Measurements from ENCODE around the gene NOL3.
"Not testable (repeated sequence)": the region's sequence is repeated elsewhere in the genome, so short reads cannot be mapped to it uniquely, and the experiment has no call there.

Gene NOL3

DNA sequence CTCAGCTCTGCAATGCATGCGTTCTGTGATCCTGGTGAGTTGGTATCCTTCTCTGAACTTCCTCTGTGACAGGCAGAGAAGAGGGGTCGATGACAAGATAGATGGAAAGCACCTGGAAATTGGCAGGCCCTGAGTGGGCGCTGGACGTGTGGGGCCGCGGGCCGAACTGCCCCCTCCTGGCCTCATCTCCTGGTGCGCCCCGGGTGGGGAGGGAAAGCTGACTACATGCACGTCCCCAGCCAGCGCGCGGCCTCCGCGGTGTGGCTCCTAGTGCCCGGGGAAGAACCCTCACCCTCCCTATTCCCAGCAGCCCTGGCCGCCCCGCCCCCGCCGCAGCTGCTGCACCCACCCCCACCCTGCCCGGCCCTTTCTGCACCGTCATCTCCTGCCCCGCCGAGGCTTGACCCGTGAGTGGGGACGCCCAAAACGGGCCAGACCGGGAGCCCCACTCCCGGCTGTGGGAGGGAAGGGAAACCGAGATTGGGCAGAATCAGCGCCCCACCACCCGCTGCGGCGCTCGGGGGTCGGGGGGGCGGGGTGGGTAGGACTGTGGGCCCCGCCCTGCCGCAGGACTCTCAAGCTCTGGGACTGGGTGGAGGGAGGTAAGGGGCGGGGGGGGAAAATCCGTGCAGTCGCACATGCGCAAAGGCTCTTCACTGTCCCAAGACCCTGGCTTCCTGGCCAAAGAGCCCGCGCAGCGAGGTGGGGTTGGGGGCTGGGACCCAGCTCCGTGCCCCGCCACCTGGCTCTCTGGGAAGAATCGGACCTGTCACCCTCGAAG is at the start of gene NOL3:
TSS of gene NOL3 (plus strand) at position 371 of the 781 bp plus-strand sequence.
- DNase-seq, result no peak

DNA sequence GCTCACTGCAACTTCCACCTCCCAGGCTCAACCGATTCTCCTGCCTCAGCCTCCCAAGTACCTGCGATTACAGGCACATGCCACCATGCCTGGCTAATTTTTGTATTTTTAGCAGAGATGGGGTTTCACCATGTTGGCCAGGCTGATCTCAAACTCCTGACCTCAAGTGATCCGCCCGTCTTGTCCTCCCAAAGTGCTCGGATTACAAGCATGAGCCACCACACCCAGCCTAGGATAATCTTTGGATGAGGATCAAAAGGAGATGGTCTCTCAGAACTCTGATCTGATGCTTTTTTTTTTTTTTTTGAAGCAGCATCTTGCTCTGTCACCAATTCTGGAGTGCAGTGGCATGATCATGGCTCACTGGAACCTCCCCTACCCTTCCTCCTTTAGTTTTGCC is 47.5 kb upstream of the NOL3 start:
- not testable (repeated sequence) for DNase-seq

- DNase-seq, result no peak
Observed at GRCh38 chr16:67128417-67128816, 41.9 kb upstream of the NOL3 start.

GRCh38 chr16:67128887-67129286 is 41.5 kb upstream of the NOL3 start:
- no peak for DNase-seq

- DNase-seq, result no peak
Observed at GRCh38 chr16:67129422-67129821, 40.9 kb upstream of the NOL3 start.

DNA sequence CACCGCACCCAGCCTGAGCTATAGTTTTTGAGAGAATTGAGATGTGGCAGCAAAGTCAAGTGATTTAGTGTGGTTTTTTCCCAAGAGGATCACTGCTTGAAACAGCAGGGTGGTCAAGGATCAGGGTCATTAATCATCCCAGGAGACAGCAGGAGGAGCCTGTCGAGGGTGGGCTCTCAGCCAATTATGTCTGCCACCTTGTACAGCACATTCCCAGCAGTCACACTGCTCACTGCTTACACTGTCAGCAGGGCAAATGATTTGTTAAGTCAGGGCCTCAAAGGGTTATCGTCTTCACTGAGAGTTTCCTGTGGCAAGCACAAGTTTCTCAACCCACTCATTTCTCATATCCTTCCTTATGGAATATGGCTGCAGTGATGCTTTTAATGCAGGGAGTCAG is 32.7 kb upstream of the NOL3 start:
- no peak for DNase-seq

DNA sequence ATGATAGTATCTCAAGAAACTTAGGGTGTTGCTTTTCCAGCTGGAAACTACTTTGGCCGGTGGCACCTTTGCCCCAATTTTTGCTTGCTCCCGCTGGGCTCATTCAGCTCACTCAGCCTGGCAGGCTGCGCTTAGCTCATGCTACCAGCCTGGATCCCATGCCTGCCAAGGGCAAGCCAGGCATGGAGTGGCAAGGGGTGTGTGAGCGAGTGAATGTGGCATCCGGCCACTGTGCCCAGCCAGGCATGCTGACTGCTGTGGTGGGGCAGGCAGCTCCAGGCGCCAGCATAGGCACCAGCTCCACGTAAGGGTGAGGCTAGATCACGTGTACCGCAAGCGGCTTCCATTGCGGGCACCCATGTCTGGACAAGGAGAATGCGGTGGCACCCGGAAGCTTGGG is 28.9 kb upstream of the NOL3 start:
- DNase-seq, result no peak

GRCh38 chr16:67142342-67142741 is 28.0 kb upstream of the NOL3 start:
- no peak for DNase-seq

GRCh38 chr16:67144943-67145342 is 25.4 kb upstream of the NOL3 start:
- no peak for DNase-seq

- no peak for DNase-seq
Observed at GRCh38 chr16:67145746-67146145, 24.6 kb upstream of the NOL3 start.

DNA sequence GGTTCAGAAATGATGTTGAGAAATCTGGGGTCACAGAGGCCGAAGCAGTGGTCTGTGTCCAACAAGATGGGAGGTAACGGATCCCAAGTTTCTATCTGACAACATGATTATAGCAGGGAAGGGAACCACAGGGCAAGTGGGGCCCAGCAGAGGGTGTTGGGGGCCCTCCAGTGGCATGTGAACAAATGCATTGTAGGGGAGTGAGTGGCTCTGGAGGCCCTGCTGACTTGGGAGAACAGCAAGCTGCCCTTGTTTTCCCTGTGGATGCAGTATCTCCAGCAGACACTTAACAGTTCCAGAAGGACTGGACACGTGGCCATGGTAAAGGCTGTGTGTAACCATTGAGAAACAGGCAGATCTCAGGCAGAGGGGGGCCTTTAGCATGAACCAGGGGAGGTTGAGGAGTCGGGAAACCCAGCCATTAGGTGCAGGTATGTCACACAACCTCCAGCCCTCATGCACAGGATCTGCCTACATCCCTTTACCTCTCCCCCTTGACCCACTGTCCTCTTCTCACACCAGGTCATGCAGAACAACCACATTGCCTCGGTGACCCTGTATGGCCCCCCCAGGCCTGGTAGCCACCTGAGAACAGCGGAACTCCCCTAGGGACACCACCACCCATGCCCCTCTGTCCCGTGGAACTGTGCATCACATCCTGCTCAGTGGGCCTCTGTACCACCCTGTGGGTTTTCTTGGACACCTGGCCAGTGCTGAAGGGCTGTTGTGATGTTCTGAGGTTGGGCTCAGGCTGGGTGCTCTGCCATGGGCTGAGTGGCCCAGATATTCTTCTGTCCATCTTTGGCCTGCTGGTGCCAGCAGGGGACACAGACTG is 23.6 kb upstream of the NOL3 start:
- no peak for DNase-seq

GRCh38 chr16:67147437-67148140 is 22.7 kb upstream of the NOL3 start:
- no peak for DNase-seq

GRCh38 chr16:67148221-67148620 is 22.1 kb upstream of the NOL3 start:
- no peak for DNase-seq

DNA sequence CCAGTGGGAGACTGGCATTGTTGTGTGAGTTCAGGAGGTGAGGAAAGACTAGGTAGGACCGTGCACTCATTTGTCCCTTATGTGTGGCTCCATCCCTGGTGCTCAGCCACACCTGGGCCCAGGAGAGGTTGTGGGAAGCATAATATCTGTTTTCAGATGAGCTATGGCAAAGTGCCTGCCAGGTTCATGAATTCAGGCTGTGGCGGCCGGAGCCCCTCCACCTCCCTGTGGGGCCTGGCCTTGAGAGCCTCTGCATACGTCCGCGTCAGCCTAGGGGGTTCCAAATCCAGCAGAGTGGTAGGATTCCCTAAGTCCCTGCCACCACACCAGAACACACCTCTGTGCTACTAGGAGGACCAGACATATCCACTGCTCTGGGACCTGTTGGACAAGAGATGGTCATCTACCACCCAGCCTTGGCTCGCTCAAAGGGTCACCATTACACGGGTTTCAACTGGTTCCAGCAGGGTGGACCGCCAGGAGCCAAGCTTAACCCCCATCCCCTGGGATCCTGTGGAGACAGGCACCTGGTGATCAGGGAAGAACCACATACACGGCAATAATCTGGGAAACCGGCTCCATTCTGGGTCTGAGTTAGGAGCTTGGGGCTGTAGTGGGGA is 21.6 kb upstream of the NOL3 start:
- no peak for DNase-seq

- DNase-seq, result no peak
Observed at GRCh38 chr16:67149276-67150046, 20.9 kb upstream of the NOL3 start.

DNA sequence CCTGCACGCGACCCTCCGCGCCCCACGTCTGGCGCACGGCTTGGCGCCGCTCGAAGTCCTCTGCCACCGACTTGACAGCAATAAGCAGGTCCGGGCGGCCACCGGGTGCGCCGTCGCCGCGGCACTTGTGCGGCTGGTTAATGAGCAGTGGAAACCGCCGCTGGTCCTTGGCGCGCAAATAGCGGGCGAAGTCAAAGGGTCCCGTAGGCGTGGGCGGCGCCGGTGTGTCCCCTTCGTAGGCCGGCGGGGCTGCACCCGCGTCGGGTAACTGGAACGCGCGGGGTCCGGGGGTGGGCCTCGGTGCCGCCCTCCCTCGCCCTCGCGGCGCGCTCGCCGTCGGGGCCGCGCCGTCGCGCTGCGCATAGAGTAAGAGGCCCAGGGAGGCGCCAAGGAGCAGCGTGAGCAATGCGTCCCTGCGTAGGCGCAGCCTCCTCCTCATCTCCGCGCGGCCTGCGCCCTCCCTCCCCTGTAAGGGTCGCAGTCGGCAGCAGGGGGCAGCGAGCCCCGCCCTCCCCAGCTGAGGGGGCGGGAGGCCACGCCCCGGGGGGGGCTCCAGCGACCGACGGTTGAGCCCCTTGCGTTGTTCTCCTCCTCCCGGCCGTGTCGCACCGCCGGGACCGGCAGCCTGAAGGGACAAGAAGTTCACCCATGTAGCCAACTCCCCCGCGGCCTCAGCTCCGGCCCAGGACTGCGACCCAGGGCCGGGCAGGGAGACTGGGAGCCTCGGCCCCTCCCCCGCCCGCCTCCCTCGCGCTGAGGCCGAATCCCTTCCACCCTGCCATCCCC is 20.1 kb upstream of the NOL3 start:
- no peak for DNase-seq

DNA sequence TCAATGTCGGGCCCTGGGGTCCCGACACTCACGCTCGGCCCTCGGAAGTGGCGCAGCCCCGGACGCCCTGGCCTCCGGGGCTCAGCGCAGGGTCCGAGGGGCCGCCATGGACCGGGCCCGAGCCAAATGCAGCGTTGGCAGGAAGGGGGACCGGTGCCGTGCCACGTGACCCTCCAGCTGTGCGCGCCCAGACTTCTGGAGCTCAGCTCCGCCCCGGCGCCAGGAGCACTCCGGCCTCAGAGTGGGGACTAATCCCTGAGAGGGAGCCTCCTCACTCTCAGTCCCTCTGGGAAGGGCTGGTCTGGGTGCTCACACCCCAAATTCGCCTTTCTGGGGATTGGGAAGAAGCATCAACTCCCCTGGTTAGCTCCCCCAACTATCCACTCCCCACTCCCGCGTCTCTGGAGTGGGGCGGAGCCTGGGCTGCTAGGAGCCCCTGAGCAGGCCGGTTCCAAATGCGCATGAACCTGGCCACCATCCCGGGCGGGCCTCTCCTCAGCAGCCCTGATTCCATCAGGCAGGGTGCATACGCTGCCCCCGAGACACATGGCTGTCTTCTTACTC is 19.4 kb upstream of the NOL3 start, which contains the start of gene B3GNT9:
TSS of gene B3GNT9 (minus strand) at position 166 of the 564 bp plus-strand sequence. CDS start 513 bp downstream, outside the sequence.
- no peak for DNase-seq

DNA sequence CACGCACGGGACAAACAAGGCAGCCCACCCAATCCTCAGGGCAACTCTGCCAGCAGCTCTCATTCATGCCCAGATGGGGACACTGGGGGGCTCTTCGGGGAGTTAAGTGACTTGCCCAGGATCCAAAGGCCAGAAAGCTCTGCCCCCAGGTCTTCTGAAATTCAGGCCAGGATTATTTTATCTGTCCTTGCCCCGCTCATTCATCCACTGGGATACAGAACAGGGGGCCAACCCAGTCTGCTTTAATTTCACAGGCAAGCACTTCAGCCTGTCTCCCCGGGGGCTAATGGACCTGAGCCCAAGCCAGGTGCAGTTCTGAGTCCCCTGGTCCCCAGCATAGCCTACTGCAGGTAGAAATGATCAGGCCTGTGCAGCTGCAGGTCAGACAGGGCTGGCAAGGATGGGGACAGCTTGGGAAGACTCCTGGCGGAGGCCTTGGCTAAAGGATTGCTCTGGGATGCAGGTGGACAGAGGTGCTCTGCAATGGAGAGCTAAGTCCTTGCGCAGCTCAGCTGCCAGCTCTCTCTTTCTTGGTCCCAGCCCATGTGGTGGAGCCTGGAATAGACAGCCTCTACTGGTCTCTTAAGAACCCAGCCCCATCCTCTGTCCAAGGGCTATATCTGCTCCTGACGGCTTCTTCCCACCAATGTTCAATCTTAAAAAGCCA is 18.8 kb upstream of the NOL3 start:
- DNase-seq, result no peak

GRCh38 chr16:67154578-67155294 is 15.6 kb upstream of the NOL3 start:
- no peak for DNase-seq

All from GDM1 (cell line).